GM21447 (cell line): ENCODE measurements around the gene C18orf63.
"Not testable (repeated sequence)": the region's sequence is repeated elsewhere in the genome, so short reads cannot be mapped to it uniquely, and the experiment has no call there.

Experiments
- ATAC-seq: cut with Tn5 transposase; IDR thresholded peaks from one replicate; pipeline ENCODE4 v1.9.1; 2021; ENCODE audit not compliant: unreplicated experiment

C18orf63 gene

DNA sequence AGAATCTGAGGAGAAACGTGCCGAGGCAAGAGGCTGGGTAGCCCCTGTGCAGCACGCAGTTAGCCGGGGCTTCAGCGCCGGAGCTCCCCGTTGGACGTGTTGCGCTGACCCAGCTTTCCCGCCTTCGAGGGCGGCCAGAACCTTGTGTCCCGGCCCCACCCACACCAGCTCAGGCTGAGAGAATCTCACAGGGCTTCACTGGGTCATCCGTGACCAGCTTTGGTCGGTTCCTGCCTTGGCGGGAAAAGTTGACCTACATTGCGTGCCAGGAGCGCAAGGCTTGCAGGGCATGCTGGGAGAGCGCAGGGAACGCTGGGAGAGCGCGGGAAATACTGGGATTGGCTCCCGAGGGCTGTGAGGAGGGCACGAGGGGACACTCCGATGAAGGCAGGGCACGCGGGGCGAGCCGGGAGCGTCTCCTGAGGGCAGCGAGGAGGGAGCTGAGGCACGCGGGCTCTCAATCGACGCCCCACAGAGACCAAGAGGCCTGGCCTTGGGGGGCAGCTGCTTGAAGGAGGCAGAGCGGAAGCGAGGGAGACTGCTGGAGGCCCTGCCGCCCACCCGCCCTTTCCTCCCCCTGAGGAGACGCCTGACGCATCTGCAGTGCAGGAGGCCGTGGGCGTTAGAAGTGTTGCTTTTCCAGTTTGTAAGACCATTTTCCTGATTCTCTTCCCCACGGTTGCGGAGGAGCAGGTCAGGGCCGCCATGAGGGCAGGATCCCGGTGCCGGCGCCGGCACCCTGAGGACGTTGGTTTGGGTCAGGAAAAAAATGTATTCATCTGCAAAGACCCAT, at the start of gene C18orf63:
TSS of gene C18orf63 (plus strand) at position 376 of the 793 bp plus-strand sequence. CDS start 2,027 bp downstream, outside the sequence.
- no peak for ATAC-seq

DNA sequence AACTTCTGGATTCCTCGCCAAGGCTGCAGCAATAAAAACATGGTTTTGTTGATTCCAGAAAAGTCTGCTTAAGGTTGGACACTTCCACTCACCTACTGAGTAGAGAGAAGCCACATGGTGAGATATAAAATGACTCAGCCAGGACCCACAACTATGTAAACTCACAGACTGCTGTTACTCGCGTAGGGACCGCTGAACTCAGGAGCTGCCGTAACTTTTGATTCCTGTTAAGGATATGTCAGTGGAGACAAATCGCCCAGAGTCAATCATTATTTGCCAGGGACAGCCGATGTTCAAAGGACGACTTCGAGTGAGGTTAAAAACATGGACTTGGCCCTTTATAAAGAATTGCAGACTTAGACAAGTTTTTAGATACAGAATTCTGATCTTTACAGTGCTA, 49.5 kb upstream of the C18orf63 start:
- ATAC-seq, result no peak

DNA sequence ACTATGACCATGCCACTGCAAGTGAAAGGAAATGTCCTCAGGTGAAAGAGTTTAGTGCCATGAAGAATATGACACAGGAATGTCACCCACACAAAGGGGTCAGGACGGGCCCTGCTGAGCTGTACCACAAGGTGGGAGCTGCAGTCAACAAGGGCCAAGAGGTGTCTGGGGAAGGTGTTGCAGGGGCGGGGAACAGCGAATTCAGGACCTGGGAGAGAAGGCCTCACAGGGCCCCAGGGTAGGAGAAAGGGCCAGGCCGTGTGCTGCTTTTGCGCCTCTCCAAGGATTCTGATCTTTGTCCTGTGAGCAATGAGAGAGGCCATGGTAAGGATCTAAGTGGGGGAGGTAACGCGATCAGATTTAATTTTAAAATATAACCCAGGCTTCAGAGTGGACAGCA, 47.5 kb upstream of the C18orf63 start:
- no peak for ATAC-seq

DNA sequence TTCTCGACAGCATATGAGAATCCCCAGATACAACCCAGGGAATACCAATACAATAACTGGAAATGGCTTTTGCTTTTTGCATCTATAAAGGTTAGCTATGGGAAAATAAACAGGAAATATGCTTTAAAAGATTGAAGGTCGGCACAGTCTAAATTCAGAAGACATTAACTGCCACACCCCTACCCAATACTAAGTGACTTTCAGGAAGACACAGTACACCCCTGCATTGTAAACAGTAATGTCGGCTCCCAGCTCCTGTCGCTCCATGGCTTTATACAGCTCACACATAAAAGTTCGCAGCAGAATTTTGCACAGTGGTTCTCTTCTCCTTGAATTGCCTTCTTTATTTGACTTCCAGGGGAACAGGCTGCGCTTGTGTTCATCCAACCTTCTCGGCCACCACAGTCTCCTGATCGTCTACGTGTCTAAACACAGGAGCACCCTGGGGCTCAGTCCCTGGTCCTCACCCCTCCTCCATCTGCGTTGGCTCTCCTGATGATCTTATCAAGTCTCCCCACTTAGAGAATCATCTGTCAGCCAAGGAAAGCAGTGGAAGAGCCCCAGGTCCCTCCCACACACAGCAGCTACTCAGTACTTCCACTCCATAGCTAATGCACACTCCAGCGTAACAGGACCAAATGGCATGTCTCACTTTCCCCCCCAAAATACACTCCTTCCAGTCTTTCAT, 46.6 kb upstream of the C18orf63 start:
- ATAC-seq, result no peak

DNA sequence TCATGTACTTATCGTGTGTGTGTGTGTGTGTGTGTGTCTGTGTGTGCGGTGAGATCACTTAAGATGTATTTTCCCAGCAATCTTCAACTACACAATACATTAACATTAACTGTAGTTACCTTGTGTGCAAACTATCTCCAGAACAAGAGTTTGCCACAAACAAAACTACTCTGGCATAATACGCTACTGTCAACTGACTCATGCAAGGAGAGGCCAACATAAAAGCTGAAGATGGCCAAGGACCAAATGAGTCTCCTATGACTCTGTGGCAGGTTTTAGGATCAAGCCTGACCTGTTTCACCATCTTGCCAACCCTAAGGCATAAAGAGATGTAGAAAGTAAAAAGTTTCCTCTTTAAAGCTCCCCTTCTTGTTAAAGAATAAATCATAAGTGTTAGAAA, 44.0 kb upstream of the C18orf63 start:
- ATAC-seq, result no peak

DNA sequence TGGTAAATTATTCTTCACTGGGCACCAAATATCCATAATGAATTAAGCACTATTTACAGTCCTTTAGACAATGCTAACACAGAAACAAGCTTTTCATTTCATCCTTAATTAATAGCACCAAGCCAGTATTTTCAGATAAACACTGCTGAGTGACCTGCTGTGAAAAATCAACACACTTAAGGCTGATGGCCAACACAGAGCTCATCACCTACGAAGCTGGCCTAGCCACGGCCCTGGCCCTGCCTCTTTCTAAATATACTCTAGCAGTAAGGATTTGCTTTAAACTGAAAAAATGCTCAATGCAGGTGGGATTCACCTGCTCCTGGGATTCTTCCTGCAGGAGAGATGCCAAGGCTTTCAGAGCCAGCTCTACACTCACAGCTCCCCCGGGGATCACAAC, 42.2 kb upstream of the C18orf63 start:
- ATAC-seq, result no peak

DNA sequence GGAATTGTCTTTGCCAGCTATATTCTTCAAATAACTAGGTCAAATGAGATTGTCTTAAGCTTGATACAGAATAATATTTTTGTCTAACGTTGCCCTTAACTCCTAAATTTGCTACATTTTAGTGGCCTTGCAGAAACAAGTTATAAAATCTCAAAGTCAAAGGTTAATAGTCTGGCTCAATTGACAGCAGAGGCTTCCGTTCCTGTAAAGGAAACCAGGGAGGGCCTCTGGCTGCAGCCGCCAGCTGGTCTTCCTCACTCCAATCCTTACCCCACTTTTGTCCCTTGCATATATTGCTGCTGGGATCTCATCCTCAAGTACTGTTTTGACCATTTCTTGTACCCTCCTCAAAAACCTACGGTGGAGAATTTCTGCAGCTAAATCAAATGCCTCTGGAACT, 40.9 kb upstream of the C18orf63 start:
- ATAC-seq, result no peak

DNA sequence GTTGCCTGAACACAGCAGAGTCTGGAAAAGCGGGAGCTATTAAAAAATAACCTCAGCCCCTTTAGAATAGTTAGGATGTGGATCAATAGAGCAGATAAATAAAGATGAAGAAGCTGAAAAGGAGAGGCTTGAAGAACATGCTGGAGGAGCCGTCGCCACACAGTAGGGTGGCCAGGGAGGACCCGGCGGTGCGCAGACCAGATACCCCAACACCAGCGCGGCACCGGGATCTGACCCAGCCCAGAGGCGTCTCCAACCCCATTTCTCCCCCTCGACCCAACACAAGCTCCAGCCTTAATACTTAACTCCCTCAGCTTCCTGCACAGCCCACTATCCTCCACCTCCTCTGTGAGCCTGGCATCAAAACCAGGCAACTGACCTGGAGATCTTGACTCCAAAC, 39.9 kb upstream of the C18orf63 start:
- no peak for ATAC-seq

DNA sequence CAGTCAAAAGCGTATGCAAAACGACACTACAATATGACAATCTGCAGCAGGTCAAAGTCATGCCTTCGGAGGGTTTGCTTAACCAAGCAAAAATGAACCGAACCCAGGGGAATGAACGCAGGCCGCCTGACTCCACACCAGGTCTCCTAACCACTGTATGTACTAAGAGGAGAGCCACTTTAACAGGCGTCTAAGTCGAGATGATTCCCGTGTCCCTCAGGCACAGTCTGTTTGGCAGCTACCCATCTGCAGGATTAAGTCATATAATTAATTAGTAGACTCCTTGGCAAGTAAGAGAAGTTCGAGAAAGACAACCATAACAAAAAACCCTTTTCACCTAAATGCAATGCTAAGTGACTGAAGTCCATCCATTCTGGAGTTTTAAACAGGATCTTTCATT, 39.0 kb upstream of the C18orf63 start:
- ATAC-seq, result no peak

DNA sequence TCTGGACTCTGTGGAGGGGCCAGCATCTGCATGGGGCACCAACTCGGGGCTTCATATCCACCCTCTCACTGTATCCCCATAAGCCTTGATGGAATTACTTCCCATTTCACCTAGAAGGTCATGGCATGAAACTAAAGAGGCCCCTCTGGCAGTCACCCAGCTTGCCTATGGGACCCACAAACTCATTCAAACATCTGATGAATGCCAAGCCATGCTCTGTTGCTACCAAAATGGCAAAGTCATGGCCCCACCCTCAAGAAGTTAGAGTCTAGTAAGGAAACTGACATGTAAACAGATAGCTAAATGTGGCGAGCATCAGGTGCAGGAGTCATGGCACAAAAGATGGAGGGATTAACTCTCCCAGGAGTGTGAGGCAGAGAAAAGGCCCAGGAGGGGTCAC, 38.3 kb upstream of the C18orf63 start:
- ATAC-seq, result no peak

DNA sequence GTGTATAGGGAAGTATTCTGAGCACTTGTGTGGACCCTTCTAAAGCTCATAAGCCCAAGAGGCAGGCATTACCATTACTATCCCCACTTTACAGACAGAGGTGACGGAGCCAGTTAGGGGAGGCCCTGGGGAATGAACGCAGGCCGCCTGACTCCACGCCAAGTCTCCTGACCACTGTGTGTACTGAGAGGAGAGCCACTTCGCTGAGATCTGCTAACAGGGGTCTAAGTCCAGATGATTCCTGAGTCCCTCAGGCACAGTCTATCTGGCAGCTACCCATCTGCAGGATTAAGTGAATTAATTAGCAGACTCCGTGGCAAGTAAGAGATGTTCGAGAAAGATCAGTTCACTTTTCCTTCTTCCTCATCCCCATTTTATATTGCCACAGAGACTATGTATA, 37.6 kb upstream of the C18orf63 start:
- ATAC-seq, result no peak

DNA sequence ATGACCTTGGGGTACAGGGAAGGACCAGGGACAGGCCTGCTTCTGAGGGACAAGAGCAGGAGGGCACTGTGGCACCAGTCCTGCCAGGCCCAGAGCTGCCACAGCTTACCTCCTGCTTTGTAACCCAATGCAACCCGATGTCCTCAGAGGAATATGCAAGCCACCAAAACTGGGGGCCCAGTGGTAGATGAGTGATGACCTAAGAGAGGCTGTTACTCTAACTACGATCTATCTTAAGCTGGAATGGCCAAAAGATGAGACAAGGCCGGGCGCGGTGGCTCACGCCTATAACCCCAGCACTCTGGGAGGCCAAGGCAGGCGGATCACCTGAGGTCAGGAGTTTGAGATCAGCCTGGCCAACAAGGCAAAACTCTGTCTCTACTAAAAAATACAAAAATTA, 36.7 kb upstream of the C18orf63 start:
- no peak for ATAC-seq

DNA sequence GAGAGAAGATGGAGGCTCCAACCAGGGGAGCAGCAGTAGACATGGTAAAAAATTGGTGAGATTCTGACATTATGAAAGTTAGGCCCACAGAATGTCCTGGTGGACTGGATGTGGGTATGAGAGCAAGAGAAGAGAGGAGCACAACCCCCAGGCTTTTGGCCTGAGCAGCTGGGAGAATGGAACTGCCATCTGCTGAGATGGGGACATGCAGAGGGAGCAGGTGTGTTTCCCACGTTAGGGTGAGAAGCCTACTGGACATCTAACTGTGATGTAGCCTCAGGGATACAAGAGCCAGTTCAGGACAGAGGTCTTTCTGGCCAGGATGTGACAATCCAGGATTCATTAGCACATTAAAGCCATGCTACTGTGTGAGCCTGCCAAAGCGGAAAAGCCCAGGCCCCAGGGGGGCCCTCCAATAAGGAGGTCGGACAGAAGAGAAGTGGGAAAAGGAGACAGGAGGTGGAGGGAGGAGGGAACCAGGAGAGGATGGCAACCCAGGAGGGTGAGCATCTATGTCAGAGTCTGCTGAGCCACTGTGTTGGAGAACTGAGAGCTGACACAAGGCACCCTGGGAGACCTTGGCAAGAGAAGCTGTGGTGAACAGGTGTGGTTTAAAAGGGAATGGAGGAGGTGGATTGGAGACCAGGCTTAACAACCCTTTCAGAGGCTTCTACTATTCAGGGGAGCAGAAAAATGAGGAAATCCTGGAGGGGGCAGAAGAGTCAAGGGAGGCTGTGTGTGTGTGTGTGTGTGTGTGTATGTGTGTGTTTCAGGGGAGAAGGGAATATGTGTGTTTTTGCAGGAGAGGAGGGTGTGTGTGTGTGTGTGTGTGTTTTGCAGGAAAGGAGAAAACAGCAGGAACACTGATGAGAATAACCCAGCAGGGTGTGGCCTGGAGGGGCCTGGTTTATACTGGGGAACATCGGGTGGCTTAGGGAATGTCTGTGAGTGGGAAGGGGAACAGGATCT, 34.3 kb upstream of the C18orf63 start:
- ATAC-seq, result no peak

DNA sequence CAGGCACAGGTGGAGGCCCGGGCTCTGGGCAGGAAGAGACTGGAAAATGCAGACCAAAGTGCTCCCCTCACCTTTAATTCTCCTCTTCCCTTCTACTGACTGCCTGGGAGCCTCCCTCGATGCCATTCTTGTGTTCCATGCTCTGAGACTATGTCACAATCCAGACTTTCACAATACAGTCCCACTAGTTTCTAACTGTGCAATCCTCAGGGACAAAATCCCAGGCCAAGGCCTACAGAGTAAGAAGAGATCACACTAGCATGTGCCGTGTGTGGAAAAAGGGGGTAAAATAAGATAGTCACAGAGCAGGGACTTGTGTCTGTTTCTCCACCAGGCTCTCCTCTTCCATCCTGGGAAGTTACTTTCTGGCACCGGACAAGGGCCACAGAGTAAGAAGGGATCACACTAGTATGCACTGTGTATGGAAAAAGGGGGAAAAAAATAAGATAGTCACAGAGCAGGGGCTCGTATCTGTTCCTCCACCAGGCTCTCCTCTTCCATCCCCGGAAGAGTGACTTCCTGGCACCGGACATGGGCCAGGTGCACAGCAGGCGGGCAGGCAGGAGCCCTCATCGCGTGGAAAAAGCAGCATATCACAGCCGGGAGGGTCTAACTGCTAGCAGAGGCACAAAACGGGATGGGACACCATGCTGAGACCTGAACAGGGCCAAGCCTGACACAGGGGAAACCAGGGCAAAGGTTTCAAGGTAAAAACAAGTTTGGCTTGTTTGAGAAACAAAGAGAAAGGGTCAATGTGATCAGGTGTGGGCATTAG, 33.5 kb upstream of the C18orf63 start:
- ATAC-seq, result no peak

DNA sequence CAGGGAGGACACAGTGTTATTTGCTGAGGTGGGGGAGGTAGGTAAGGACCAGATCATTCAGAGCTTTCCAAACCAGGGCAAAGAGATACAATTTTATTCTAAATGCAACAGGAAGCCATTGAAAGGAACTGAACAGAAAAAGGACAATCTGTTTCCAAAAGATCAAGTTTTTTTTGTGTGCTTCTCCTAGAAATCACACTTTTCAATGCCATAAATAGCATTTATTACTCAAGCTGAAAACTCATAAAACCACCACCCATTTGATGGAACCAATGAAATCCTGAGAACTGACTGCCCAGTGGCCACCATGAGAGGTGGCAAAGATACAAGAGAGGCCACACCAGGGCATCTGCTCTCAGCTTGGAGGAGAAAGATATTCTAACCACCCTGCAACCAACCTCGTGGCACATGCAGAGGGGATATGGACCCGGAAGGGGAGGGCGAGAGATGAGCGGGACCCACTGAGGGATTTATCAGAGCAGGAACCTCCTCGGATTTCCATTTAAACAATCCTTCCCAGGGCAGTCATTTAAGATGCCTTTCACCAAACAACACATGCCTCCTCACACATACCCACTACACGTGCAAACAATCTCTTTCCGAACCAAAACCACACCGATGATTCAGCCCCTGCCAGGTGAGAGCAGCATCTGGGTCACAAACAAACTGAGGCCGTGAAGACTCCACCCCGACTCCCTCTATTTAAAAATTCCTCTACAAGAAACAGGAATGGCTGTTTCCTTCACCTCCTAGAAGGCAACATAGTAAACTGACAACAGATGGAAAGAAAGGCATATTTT, 32.7 kb upstream of the C18orf63 start:
- no peak for ATAC-seq

DNA sequence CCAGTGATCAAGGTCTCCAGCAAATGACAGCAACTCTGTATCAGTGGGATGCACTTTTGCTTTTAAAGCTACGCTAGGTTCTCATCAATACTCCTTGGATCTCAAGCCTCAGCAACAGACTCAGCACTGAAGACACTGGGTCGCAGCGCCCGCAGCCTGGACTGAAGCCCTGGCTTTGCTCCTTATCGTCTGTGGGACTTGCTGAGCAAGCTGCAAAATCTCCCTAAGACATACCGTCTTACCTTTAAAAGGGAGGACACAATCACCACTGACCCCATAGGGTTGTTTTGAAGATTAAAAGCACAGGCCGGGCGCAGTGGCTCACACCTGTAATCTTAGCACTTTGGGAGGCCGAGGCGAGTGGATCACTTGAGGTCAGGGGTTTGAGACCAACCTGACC, 32.0 kb upstream of the C18orf63 start:
- ATAC-seq, result no peak

DNA sequence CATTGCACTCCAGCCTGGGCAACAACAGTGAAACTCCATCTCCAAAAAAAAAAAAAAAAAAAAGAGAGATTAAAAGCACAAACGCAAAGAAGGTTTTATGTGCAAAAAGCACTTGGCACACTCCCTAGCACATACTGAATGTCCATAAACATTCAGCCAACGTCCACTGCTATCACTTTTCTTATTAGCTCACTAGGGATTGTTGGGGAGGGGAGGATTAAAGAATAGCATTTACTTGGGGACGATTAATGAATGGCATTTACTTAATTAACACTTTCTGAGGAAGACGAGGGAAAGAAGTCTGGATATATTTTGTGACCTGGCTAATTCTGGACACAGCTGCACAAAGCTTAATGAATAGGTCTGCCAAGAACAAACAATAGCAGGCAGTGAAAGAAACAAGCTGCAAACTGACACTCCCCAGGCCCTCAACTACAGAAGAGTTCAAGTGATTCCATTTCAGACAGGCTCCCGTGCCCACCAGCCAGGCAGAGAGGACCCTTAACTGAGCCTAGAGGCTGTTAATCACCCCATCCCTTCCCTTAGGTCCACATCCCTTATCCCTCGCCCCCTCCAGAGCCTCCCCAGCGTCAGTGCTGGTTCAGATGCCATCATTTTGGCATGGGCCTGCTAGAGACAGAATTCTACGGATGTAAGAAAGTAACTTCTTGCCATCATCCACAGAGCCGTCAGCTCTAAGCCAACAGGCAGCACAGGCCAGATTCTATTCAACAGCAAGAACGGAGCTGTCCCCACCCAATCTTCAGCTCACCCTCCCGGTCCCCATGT, 31.3 kb upstream of the C18orf63 start:
- no peak for ATAC-seq

DNA sequence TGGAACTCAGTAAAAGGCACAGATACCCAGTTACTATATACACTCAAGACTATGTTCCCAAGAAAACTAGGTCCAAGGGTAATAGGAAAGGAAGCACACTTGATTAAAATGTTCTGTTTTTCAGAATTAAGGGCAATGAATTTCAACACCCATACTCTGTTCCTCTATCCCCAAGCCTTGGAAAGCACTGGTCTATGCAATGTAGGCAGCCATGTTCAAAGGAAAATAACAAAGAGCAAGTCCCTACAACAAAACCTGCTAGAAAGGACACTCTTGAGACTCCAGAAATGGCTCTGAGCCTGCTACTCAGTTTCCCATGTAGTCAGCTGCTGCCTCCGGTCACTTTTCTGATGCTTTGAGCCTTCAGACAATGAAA, 30.7 kb upstream of the C18orf63 start:
- ATAC-seq, result no peak

DNA sequence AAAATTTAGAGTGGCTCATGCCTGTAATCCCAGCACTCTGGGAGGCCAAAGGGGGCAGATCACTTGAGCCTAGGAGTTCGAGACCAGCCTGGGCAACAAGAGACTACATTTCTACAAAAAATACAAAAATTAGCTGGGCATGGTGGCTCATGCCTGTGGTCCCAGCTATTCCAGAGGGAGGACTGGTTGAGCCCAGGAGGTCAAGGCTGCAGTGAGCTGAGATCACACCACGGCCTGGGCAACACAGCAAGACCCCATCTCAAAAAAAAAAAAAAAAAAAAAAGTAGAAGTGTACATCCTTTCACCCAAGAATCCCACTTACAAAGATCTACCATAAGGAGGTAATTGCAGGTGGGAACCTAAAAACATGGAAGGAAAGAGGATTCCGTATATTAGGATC, 30.1 kb upstream of the C18orf63 start:
- not testable (repeated sequence) for ATAC-seq
